K562 (cell line): ENCODE measurements around the gene CCDC92. TPM values are rescaled to one million over a fixed set of nuclear protein-coding genes. Genes with fewer than 3 reads are reported as not detected.

ENCODE experiments used
- DNMT1 ChIP-seq: fragments of 450-650 bp; IDR thresholded peaks from 2 replicates; pipeline ENCODE4 v1.6.1; 2016; ENCODE audit warnings: antibody characterized with exemption, mild to moderate bottlenecking
- E2F3 ChIP-seq: fragments of 250-450 bp; sonication (Bioruptor Pico); IDR thresholded peaks from 2 replicates; pipeline ENCODE4 v1.4.0; 2020; ENCODE audit warnings: mild to moderate bottlenecking
- HMG20A ChIP-seq: fragments of 450-650 bp; formaldehyde crosslinking; conservative IDR thresholded peaks from 2 replicates; pipeline ENCODE4 v1.4.0; 2020; ENCODE audit warnings: mild to moderate bottlenecking, mixed read lengths
- PHF20 ChIP-seq: fragments of 450-650 bp; IDR thresholded peaks from 2 replicates; pipeline ENCODE4 v1.6.1; 2018; ENCODE audit not compliant: partially characterized antibody
- PHF8 ChIP-seq: fragments of 200-600 bp; sonication (generic); IDR thresholded peaks from 2 replicates; pipeline ENCODE4 v1.6.1; 2012; ENCODE audit warnings: mixed run types, mild to moderate bottlenecking, inconsistent platforms, low read length, moderate library complexity, borderline replicate concordance
- POLR2G ChIP-seq: fragments of 200-400 bp; formaldehyde crosslinking; IDR thresholded peaks from 2 replicates; pipeline ENCODE4 v1.6.1; 2017; ENCODE audit warnings: low read depth, mild to moderate bottlenecking, antibody characterized with exemption, low read length, moderate library complexity
- SMC3 ChIP-seq: conservative IDR thresholded peaks from 2 replicates; pipeline ENCODE4 v1.6.1; 2011; ENCODE audit warnings: low read depth, low read length, improper control_type of control experiment; ENCODE audit not compliant: insufficient read depth
- SNIP1 ChIP-seq: fragments of 450-650 bp; IDR thresholded peaks from 2 replicates; pipeline ENCODE4 v1.7.1; 2017; ENCODE audit warnings: low read depth, mild to moderate bottlenecking
- TRIM28 ChIP-seq: fragments of 450-650 bp; IDR thresholded peaks from 2 replicates; pipeline ENCODE4 v1.6.1; 2017
- ZBTB8A ChIP-seq: fragments of 450-650 bp; IDR thresholded peaks from 2 replicates; pipeline ENCODE4 v1.6.1; 2018; ENCODE audit warnings: mild to moderate bottlenecking, moderate library complexity; ENCODE audit not compliant: partially characterized antibody
- polyA plus RNA-seq, 8 experiments: library from polyadenylated mRNA; depleted of rRNA in 4 of 8; stranded (reverse) in 5 of 8; unstranded in 3 of 8; fragments of >200 nt; fragmentation: Nextera tagmentation in 2 of 8; fragmentation: Illumina TruSeq in 1 of 8; extraction: Ambion mirVana in 2 of 8; extraction: Trizol in 1 of 8; gene quantifications; 2 replicates each; pipeline versions ENCODE4 v1.2.1 to v1.2.3, GENCODE V29; 2011 to 2014; ENCODE audit warnings: inconsistent platforms in 1 of 8, missing spikeins in 1 of 8
- total RNA-seq, 7 experiments: library from RNA; depleted of rRNA in 6 of 7; stranded (reverse); fragments of >200 nt in 6 of 7; fragmentation: Illumina TruSeq in 2 of 7; extraction: Trizol in 2 of 7; gene quantifications; 2 replicates each; pipeline versions ENCODE4 v1.2.1 to v1.2.3, GENCODE V29; 2011 to 2021; ENCODE audit warnings: low replicate concordance in 1 of 7
- TF ChIP-seq, protein P1 (sequence below), 2 experiments: fragments of 450-650 bp; conservative IDR thresholded peaks; 2 replicates each; pipeline ENCODE4 v1.6.1; 2017; ENCODE audit warnings: mild to moderate bottlenecking in 2 of 2, moderate library complexity in 2 of 2
- TF ChIP-seq, protein P2 (sequence below): IDR thresholded peaks from 2 replicates; pipeline ENCODE4 v1.6.1; 2012; ENCODE audit warnings: low read depth, low read length, improper control_type of control experiment, borderline replicate concordance
- TF ChIP-seq, protein P3 (sequence below): fragments of 250-450 bp; sonication (Bioruptor Pico); IDR thresholded peaks from 2 replicates; pipeline ENCODE4 v1.5.1; 2021; ENCODE audit warnings: mild to moderate bottlenecking
- TF ChIP-seq, protein P4 (sequence below): conservative IDR thresholded peaks from 2 replicates; pipeline ENCODE4 v1.6.1; 2011; ENCODE audit warnings: low read depth, mild to moderate bottlenecking, low read length; ENCODE audit not compliant: control insufficient read depth
- TF ChIP-seq, protein P5 (sequence below): sonication (generic); formaldehyde crosslinking; IDR thresholded peaks from 2 replicates; pipeline ENCODE4 v1.8.1; 2023; ENCODE audit warnings: mild to moderate bottlenecking, missing genetic modification reagents

The CCDC92 gene
- total and polyA plus RNA-seq, 9 of the 15 experiments (the other 6 are each of a cell fraction or from before 2014, with no cell fraction given), result 0.27 to 5.9 (median 2.1) TPM

DNA sequence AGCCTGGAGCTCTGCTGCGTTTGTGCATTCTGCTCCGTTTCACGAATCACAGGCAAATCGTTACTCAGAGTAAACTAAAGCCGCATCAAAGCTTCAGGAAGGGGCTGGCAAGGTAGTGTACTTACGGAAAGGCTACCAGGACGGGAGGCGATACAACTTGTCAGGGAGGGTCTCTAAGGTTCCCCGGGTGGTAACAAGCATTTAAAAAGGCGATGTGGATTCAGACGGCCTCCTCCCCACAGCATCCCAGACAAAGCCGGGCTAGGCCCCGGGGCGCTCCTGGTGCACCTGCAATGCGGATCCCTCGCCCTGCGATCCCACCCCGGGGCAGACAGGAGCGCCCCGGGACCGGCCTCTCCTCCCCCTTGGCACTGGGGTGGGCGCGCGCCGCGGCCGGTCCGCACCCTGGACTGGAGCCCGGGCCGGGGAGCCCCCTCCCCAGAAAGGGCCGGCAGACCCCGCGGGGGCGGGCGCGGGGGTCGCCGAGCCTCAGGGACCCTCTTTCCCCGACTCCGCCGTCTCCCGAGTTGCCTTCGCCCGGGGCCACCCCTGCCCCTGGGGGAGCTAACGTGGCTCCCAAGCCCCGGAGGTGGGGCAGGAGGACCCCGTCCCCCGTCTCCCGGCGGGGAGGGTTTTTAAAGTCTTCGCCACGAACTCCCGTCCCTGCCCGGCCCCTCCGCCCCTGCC is 718 bp downstream of the CCDC92 start (continued):
- TF ChIP-seq, protein P1, sequence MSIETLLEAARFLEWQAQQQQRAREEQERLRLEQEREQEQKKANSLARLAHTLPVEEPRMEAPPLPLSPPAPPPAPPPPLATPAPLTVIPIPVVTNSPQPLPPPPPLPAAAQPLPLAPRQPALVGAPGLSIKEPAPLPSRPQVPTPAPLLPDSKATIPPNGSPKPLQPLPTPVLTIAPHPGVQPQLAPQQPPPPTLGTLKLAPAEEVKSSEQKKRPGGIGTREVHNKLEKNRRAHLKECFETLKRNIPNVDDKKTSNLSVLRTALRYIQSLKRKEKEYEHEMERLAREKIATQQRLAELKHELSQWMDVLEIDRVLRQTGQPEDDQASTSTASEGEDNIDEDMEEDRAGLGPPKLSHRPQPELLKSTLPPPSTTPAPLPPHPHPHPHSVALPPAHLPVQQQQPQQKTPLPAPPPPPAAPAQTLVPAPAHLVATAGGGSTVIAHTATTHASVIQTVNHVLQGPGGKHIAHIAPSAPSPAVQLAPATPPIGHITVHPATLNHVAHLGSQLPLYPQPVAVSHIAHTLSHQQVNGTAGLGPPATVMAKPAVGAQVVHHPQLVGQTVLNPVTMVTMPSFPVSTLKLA (conservative IDR thresholded peaks at IDR 0.05), result no peak
- TF ChIP-seq, protein P2, sequence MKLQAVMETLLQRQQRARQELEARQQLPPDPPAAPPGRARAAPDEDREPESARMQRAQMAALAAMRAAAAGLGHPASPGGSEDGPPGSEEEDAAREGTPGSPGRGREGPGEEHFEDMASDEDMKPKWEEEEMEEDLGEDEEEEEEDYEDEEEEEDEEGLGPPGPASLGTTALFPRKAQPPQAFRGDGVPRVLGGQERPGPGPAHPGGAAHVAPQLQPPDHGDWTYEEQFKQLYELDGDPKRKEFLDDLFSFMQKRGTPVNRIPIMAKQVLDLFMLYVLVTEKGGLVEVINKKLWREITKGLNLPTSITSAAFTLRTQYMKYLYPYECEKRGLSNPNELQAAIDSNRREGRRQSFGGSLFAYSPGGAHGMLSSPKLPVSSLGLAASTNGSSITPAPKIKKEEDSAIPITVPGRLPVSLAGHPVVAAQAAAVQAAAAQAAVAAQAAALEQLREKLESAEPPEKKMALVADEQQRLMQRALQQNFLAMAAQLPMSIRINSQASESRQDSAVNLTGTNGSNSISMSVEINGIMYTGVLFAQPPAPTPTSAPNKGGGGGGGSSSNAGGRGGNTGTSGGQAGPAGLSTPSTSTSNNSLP, result no peak
- TF ChIP-seq, protein P3, sequence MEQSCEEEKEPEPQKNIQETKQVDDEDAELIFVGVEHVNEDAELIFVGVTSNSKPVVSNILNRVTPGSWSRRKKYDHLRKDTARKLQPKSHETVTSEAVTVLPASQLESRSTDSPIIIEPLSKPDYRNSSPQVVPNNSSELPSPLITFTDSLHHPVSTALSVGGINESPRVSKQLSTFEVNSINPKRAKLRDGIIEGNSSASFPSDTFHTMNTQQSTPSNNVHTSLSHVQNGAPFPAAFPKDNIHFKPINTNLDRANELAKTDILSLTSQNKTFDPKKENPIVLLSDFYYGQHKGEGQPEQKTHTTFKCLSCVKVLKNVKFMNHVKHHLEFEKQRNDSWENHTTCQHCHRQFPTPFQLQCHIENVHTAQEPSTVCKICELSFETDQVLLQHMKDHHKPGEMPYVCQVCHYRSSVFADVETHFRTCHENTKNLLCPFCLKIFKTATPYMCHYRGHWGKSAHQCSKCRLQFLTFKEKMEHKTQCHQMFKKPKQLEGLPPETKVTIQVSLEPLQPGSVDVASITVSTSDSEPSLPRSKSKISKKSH (CRISPR knock-in tag), result no peak
- TF ChIP-seq, protein P4, sequence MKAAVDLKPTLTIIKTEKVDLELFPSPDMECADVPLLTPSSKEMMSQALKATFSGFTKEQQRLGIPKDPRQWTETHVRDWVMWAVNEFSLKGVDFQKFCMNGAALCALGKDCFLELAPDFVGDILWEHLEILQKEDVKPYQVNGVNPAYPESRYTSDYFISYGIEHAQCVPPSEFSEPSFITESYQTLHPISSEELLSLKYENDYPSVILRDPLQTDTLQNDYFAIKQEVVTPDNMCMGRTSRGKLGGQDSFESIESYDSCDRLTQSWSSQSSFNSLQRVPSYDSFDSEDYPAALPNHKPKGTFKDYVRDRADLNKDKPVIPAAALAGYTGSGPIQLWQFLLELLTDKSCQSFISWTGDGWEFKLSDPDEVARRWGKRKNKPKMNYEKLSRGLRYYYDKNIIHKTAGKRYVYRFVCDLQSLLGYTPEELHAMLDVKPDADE, result peak; percentile 19; the same call in 1 of the 2 replicates
- TF ChIP-seq, protein P5, sequence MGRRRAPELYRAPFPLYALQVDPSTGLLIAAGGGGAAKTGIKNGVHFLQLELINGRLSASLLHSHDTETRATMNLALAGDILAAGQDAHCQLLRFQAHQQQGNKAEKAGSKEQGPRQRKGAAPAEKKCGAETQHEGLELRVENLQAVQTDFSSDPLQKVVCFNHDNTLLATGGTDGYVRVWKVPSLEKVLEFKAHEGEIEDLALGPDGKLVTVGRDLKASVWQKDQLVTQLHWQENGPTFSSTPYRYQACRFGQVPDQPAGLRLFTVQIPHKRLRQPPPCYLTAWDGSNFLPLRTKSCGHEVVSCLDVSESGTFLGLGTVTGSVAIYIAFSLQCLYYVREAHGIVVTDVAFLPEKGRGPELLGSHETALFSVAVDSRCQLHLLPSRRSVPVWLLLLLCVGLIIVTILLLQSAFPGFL (CRISPR knock-in tag), result no peak
- TF ChIP-seq PHF8 (peak; percentile 32; the same call in 1 of the 2 replicates), DNMT1 (no peak), SMC3 (no peak), E2F3 (CRISPR knock-in tag) (0 out of 2 replicates have a peak, but pooled peaks have one; percentile 14), HMG20A (CRISPR knock-in tag) (no peak), TRIM28 (no peak), SNIP1 (no peak), ZBTB8A (no peak), POLR2G (peak; percentile 22; the same call in 1 of the 2 replicates), PHF20 (peak; percentile 17)
- TF ChIP-seq, all 486 proteins: peak for 17
